Cardiac fibroblast (primary cell): ENCODE results near the gene PRR19.

Source experiments
- DNase-seq, 2 donors: peaks; one replicate each; pipeline versions ENCODE4 v3.0.0 to v3.0.0-alpha.2; 2010; ENCODE audit warnings: low read depth in 2 of 2
- H3K4me3 ChIP-seq, 2 donors: replicated peaks in 1 of 2; 1 replicate in 1 of 2; 2 replicates in 1 of 2; pipeline ENCODE4 v1.5.1; 2011; ENCODE audit warnings: low read depth in 2 of 2, low read length in 2 of 2, mild to moderate bottlenecking in 2 of 2, moderate library complexity in 1 of 2
- TF ChIP-seq, protein P1 (sequence below): IDR thresholded peaks from one replicate; pipeline ENCODE4 v1.5.1; 2011; ENCODE audit warnings: low read depth, mild to moderate bottlenecking, low read length, inconsistent platforms

PRR19 gene

DNA sequence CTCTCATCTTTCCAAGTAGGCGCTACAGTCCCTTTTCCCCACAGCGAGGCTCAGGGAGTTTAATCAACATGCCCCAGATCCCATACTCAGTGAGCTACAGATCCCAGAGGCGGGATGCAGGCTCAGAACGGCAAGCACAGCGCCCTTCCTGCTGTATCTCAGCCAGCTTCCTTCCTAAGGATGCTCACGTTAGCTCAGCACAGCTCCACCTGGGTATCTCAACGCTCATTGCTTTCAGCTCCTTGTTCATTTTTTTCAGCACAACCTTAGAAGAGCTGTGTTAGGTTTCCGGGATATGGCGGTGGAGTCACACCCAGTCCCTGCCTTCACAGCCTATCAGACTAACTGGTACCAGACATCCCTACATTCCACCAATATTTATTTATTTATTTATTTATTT, 20.4 kb downstream of the PRR19 start:
- TF ChIP-seq, protein P1, sequence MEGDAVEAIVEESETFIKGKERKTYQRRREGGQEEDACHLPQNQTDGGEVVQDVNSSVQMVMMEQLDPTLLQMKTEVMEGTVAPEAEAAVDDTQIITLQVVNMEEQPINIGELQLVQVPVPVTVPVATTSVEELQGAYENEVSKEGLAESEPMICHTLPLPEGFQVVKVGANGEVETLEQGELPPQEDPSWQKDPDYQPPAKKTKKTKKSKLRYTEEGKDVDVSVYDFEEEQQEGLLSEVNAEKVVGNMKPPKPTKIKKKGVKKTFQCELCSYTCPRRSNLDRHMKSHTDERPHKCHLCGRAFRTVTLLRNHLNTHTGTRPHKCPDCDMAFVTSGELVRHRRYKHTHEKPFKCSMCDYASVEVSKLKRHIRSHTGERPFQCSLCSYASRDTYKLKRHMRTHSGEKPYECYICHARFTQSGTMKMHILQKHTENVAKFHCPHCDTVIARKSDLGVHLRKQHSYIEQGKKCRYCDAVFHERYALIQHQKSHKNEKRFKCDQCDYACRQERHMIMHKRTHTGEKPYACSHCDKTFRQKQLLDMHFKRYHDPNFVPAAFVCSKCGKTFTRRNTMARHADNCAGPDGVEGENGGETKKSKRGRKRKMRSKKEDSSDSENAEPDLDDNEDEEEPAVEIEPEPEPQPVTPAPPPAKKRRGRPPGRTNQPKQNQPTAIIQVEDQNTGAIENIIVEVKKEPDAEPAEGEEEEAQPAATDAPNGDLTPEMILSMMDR, result no peak
- no peak overlapping the region for H3K4me3 ChIP-seq
- DNase-seq, result no peak

DNA sequence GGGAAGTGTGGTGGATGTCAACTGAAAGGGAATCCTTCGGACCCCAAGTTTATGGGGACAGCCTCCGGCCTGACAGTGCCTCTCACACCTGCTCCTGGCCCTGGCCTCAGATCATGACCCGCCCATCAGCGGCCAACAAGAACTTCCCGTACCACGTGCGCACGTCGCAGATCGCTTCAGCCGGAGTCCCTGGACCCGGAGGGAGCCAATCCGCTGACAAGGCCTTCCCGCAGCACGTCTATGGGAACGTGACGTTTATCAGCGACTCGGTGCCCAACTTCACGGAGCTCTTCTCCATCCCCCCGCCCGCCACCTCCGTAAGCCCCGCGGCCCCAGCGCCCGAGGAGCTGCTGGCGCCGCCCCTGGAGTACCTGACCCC, 21.5 kb downstream of the PRR19 start:
- no peak for DNase-seq
- H3K4me3 ChIP-seq, result no peak overlapping the region
- TF ChIP-seq, protein P1, result no peak

DNA sequence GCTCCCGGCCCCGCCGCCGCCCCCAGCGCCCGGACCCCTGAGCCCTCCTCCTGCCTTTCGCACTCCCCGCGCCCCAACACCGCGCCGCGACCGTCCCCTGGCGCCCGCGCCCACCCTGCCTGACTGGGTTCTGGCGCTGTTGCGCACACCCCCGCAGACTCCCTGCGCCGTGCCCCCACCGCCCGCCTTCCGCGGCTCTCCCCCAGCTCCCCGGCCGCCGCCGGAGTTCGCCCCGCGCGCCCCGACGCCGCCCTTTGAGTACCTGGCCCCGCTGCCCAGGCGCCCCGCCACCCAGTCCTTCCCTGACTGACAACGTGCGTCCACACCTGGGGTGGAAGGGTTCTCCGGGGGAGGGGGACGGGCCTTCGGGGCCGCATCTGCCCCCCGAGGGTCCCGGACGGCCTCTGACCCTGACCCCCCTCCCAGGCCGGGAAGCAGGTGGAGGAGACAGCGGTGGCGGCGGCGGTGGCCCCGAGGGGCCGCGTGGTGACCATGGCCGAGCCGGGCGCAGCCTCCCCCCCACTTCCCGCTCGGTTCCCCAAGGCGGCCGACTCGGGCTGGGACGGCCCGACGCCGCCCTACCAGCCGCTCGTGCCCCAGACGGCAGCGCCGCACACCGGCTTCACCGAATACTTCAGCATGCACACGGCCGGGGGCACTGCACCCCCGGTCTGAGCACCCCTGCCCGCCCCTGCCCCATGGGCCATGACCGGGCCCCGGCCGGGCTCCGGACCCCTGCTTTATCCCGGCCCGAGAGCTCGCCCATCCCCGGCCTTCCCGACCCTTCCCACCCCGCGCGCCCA, 22.1 kb downstream of the PRR19 start:
- DNase-seq, result no peak
- TF ChIP-seq, protein P1, result no peak
- no peak overlapping the region for H3K4me3 ChIP-seq

DNA sequence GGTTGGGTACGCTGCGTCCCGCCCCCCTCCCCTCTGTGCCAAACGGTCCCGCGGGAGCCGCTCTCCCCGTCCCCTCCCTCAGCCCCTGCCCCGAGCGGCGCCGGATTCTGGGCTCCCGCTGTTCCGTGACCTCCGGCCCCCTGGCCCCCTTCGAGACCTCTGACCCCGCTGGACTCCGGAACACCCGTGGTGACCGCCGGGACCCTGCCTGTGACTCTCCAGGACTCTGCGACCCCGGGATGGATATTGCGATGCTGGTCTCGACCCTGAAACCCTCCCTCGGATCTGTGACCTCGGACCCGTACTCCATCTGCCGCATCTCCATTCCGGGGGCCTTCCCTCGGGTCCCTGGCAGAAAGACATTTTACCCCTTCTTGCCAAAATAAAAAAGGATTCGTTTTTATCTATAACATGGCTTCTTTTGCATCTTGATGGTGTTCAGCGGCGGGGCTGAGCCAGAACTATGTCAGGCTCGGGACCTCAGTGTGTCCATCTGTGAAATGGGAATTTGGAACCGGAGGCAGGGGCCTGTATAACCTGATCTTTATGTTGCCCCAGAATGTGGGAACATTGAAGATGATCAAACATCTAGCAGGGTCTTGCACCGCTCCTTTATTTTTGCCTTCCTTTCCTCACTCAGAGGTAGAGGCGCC, 22.8 kb downstream of the PRR19 start:
- TF ChIP-seq, protein P1, result no peak
- H3K4me3 ChIP-seq, result peak overlapping the region in 1 of 2 donors; percentile 18
- no peak for DNase-seq

DNA sequence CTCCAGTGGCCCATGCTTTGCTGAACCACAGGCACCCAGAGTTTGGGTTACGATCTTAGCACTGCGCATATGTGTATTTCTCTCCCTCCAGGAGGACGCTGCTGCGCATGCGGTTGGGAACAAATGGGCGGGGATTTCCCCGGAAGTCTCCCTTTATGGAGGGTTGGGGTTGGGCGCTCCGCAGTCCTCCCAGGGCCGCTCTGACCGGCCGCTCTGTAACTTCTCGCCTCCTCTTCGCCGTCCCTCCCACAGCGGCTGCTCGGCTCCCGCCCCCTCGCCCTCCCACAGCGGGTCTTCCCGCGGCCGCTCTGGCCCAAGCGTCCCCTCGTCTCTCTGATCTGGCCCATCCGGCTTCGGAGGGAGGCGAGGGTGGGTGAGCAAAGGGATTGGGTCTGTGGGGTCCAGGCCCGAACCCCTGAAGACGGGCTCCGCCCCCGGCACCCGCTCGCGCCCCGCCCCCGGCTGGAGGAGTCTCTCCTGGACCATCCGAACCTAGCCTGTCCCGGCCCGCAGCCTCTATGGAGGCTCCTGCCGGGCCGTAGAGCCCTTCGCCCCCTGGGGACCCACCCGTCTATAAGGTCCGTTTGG, 23.5 kb downstream of the PRR19 start, which contains the start of gene MEGF8:
Gene MEGF8, plus strand, starts transcription at position 328 of the 588 bp plus-strand sequence. CDS start 609 bp downstream, outside the sequence.
- peak within 1 kb of the TSS; percentile 77 to 83 for H3K4me3 ChIP-seq
- peak; percentile 99 for DNase-seq
- TF ChIP-seq, protein P1, result peak; percentile 91

DNA sequence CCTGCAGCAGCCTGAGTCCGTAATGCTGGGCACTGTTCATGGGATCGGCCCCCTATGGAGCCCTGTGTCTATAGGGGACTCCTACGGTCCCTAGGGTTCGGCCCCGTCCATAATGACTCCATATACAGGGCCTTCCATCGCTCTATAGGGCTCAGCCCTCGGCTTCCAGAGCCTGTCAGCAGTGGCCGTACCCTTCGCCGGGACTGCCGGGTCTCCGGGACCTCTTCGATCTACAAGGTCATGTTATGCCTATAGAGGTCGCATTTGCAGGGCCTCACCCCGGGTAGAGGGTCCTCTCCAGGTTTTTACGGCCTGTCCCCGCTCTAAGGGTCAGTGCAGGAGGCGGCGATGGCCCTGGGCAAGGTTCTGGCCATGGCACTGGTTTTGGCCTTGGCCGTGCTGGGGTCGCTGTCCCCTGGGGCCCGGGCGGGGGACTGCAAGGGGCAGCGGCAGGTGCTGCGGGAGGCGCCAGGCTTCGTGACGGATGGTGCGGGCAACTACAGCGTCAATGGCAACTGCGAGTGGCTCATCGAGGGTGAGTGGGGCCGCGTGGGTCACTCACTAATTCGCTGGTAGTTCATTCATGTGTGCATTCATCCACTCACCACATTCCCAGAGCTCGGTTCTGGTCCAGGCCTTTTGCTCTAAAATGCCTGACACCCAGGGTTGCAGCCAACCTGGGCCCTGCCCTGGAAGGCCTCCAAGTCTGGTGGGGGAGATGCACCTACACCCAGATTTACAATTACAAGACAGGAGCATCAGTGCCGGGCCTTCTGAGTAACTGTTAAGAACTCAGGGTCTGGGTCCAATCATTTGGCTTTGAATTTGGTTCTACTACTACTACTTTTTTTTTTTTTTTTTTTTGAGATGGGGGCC, 24.2 kb downstream of the PRR19 start:
- peak overlapping the region; percentile 77 to 83 for H3K4me3 ChIP-seq
- no peak for DNase-seq
- TF ChIP-seq, protein P1, result no peak
